Chondrocyte (in vitro differentiated cells): ENCODE measurements around the gene AGR3. TPM values are rescaled to one million over a fixed set of nuclear protein-coding genes. Genes with fewer than 3 reads are reported as not detected.

ENCODE experiments used
- DNase-seq: peaks from one replicate; pipeline ENCODE4 v3.0.0; 2021; ENCODE audit warnings: mixed read lengths, low spot score
- H3K27ac Mint-ChIP-seq: one replicate; pipeline ENCODE4 v1.8.0; 2021; ENCODE audit warnings: mild to moderate bottlenecking, moderate library complexity, mixed read lengths; ENCODE audit not compliant: unreplicated experiment
- H3K27me3 Mint-ChIP-seq: 2 replicates; pipeline ENCODE4 v1.8.0; 2021; ENCODE audit warnings: low read depth, mixed read lengths
- H3K36me3 Mint-ChIP-seq: 2 replicates; pipeline ENCODE4 v1.8.0; 2021; ENCODE audit warnings: low read depth, mixed read lengths
- H3K4me1 Mint-ChIP-seq: 2 replicates; pipeline ENCODE4 v1.8.0; 2021; ENCODE audit warnings: low read depth, mild to moderate bottlenecking, mixed read lengths
- H3K4me3 Mint-ChIP-seq: one replicate; pipeline ENCODE4 v1.8.0; 2021; ENCODE audit warnings: mild to moderate bottlenecking, moderate library complexity, mixed read lengths; ENCODE audit not compliant: unreplicated experiment
- H3K9me3 Mint-ChIP-seq: 2 replicates; pipeline ENCODE4 v1.8.0; 2021; ENCODE audit warnings: low read depth, mixed read lengths
- CTCF ChIP-seq: fragments of 200-600 bp; sonication (generic); IDR thresholded peaks from 2 replicates; pipeline ENCODE4 v1.5.0; 2021; ENCODE audit warnings: antibody characterized with exemption, mild to moderate bottlenecking, moderate library complexity
- total RNA-seq: library from RNA; stranded (reverse); gene quantifications from 3 replicates; pipeline ENCODE4 v1.2.1, GENCODE V29; 2021

AGR3 gene
- total RNA-seq, 1 donor from 2014 or later: not detected

- no peak overlapping the region for H3K4me3 Mint-ChIP-seq
These were observed 71.7 kb downstream of the AGR3 start for GRCh38 chr7:16810112-16810511.

More at GRCh38 chr7:16810112-16810511, 71.7 kb downstream of the AGR3 start:
- no peak for TF ChIP-seq CTCF
- Mint-ChIP-seq H3K27ac (no peak overlapping the region), H3K36me3 (no peaks in the 10 kb centered on the region), H3K27me3 (no peaks in the 10 kb centered on the region), H3K9me3 (no peaks in the 10 kb centered on the region), H3K4me1 (peaks cover 29% of the 10 kb centered on the region)
- no peak for DNase-seq

Other genes with a start within 250 kb of the AGR3 start
- 18.0 to 23.3 TPM (median 21.8 TPM) in 3 replicates for gene ANKMY2, start 236.2 kb downstream of the AGR3 start, total RNA-seq
- gene BZW2, start 235.8 kb downstream of the AGR3 start, total RNA-seq: 42.6 to 50.0 TPM (median 44.8 TPM) in 3 replicates
- gene TSPAN13, start 128.2 kb downstream of the AGR3 start, total RNA-seq: 19.3 to 21.0 TPM (median 20.3 TPM) in 3 replicates
- not detected in 3 replicates for gene AGR2, start 77.0 kb downstream of the AGR3 start, total RNA-seq